ENCODE results near the gene ATP5PO.

The ATP5PO gene, protein sequence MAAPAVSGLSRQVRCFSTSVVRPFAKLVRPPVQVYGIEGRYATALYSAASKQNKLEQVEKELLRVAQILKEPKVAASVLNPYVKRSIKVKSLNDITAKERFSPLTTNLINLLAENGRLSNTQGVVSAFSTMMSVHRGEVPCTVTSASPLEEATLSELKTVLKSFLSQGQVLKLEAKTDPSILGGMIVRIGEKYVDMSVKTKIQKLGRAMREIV

DNA sequence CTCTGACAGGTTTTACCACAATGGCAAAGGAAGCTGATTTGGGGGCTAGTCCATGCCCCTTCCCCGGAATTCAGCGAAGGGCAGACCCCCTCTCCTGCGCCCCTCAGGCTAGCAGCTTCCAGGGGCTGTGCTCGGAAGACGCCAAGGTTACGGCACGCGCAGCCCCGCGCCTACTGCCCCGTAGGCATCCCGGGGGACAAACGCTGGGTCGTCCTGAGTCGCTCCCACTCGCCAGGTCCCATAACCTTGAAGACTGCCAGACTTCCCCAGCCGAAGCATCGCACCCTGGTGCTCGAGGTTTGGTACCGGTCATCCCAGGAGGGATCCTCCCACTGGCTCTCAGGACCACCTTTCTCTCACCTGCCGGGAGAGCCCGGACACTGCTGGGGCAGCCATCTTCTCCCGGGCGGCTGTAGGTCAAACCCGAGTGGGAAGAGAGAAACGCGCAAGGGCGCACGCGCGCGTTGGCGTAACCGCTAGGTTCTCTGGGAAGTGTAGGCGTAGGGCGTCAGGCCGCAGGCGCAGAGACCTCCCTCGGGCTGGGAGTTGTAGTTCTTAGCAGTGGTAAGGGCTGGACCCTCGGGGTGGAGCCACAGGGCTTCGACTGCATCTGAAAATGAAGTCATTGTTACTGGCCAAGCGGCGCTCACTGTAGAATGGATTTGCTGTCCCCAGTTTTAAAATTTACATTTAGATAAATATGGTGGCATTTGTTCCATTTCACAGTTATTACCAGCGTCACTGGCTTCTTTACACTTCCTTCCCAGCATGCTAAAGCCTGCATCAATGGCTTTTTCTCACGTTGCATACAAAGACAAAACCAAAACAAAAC, at the start of gene ATP5PO:
ATP5PO (minus strand) TSS at position 437 of the 832 bp plus-strand sequence; CDS start at position 396, 41 bp downstream.
- DNase-seq: peak; percentile 85

DNA sequence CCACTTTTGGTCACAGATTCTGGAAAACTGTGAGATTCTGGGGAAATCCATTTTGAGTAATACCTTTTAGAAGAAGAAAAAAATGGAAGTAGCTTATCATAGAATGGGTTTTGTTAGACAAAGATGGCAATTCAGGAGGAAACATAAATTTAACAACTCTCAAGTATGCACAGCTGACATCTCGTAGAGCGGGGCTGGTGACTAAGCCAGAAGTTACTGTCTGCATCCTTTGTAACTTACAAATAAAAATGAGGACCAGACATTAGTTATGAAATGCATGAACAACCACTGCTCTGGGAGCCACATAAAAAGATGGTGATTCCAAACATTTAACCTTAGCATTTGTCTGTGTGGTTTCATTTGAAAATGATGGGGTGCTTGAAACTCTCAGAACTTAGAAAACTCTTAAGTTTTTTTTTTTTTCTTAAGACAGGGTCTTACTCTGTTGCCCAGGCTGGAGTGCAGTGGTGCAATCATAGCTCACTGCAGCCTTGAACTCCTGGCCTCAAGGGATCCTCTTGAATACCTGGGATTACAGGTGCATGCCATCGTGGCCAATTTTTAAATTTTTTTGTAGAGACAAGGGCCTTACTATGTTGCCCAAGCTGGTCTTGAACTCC, 49.2 kb upstream of the ATP5PO start:
- DNase-seq: no peak

DNA sequence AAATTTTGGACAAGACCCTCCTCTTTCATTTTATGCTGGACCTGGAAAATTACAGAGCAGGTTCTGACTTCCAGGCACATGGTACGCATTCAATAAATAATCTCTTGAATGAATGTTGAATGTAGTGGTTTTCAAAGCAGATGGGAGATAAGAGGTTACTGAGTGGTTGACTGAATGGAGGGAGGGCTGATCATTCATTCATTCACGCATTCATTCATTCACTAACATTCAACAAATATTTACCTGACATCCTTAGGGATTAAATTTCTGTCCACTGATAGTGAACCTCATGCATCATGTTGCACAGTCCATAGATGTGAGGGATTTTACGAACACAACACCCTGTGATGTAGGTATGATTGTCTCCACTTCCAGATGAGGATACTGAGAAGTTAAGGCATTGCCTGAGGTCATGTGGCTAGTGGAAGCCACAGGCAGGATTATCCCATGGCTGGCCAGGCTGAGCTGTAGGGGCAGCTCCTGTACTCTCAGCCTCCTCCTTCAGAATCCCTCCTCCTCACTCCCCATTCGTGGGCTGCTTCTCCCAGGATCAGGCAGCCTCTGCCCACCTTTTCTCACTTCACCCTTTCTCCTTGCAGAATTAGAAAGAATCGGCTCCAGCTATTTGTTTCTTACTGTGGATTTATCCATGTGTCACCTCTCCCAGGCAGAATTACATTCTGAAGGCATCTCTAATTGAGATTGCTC, 48.4 kb upstream of the ATP5PO start:
- no peak for DNase-seq

DNA sequence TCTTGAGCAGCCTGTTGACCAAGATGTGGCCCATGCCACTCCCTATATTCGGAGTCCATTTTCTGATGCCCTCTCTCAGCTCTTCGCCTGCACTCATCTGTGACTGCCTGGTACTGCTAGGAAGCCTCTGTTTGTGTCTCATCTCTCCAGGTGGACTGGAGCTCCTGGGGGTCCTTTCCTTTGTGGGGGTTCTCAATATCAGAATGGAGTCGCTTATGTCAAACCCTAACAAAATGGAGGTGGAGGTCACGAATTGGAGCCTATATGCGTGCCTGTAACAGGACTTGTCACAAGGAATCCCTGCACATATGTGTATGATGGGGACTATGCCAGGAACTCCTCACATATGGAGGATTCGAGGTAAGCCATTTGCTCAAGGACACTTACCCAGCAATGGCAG, 46.7 kb upstream of the ATP5PO start:
- no peak for DNase-seq

DNA sequence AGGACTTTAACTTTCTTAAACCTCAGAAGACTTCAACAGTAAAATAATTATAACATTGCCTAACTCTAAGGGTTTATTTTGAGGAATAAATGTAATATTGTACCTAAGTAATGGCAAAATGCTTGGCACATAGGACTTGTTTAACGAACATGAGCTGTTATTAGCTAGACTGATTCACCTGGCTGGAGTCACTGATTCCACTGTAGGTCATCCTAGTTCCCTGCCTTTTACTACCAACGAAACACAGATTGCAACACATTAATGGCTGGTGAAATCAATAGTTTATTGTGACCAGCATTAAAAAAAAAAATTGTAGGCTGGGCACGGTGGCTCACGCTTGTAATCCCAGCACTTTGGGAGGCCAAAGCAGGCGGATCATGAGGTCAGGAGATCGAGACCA, 45.5 kb upstream of the ATP5PO start:
- DNase-seq: no peak

DNA sequence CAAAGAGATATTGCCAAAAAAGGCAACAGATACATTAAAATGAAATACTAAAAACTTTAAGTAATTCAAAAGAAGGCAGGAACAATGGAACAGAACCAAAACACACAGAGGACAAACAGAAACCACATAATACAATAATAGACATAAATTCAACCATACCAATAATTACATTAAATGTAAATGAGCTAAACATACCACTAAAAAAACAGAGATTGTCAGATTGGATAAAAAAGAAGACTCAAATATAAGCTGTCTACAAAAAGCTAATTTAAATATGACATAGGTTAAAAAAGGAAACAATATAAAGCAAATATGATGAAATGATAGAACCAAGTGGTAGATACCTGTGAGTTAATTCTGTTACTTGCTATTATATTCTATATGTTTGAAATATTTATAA, 44.1 kb upstream of the ATP5PO start:
- no peak for DNase-seq

DNA sequence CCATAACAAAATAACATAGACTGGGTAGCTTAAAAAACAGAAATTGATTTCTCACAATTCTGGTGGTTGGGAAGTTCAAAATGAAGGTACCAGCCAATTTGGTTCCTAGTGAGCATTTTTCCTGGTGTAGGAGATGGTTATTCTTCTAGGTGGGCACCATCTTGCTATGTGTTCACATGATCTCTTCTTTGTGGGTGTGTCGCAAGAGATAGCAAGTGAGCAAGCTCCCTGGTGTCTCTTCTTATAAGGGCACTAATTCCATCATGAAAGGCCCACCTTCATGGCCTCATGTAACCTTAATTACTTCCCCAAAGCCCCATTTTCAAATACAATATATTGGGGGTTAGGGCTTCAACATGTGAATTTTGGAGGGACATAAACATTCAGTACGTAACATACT, 38.8 kb upstream of the ATP5PO start:
- no peak for DNase-seq

DNA sequence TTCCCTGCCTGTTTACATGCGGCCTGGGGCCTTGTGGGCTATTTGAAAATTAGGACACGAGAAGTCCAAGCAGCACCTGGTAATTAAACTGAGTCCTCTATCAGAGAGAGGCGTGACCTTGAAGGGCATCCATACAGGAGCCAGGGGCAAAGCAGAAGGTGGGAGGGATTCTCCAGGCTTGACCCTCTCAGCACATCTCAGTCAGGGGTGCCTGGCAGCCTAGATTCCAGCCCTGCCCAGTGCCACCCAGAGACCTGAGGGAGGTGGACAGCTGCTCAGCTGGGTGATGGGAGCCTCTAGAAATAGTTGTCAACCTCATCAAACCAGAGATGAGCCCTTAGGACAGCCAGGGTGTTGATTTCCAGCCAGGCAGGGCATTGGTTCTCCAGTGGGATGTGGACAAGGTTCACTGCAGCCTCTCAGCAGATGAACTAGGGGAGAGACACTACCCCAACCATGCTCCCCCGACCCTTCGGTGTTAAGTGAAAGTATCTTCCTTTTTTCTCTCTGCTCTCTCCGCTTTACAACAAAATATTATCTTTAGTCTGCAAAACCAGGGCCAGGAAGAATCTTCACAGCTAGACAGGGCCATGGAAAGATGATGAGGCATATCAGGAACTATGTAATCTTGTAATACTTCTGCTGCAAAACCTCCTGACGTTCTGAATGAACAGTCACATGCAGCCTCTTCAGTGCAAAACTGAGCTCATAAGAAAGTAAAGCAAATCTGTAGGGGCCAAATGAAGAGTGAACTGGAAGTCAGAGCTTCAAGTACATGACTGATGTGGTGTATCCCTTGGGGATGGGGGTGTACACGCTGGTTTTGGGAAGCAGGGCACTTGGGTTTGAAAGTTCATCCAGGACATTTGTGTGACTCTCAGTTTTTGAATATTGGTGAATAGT, 35.9 kb upstream of the ATP5PO start:
- no peak for DNase-seq

DNA sequence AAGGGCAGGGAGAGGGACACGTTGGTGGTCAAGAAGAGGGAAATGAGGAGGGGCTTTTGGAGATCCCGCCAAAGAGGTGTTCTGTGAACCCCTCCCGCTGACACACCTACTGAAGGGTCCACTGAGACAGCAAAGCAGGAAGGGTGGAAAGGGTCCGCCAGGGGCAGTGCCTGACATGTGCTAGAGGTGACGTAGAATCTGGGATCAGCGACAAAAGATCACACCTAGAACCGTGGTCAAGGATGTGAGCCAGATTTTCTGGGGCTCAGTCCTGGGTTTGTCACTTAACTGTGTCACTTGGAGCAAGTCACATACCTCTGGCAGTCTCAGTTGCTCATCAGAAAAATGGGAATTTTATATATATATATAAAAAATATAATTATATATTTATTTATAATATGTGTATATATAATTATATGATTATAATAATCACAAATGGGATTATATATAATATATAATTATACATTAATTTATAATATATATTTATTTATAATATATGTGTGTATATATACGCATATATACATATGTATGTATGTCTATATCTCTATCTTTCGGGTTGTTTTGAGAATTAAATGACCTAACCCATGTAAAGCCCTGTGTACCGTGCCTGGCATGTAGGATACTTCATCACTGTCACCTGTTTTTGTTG, 35.0 kb upstream of the ATP5PO start:
- no peak for DNase-seq

DNA sequence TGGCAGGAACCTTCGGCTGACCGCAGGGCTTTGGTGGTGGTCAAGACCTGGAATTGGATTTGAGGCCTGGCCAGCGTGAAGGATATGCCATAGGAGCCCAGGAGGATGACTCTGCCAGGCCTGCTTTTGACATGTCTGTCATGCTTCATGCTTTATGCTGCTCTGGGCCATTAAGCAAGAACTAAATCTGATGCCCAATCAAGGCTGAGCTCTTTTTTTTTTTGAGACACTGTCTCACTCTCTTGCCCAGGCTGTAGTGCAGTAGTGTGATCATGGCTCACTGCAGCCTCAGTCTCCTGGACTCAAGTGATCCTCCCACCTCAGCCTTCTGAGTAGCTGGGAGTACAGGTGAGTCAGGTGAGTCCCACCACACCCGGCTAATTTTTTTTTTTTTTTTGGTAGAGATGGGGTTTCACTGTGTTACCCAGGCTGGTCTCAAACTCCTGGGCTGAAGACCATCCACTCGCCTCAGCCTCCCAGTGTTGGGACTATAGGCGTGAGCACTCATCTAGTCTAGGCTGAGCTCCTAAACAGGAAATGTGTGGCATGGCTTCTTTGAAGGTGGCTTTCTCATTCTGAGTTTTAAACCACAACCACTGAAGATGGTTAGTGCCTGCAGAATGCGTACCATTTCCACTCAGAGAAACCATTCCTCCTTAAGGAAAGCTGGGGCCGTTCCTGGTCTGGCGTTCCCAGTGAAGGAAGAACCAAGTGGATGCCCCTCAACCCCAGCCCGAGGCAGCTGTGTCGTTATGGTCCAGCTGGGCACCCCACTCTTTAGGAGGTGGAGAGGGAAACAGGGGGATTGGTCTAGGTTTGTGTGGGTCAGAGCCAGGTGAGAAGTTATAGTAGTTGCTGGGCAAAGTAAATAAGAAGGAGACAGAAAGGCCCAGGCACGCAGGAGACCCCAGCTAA, 34.2 kb upstream of the ATP5PO start:
- no peak for DNase-seq

DNA sequence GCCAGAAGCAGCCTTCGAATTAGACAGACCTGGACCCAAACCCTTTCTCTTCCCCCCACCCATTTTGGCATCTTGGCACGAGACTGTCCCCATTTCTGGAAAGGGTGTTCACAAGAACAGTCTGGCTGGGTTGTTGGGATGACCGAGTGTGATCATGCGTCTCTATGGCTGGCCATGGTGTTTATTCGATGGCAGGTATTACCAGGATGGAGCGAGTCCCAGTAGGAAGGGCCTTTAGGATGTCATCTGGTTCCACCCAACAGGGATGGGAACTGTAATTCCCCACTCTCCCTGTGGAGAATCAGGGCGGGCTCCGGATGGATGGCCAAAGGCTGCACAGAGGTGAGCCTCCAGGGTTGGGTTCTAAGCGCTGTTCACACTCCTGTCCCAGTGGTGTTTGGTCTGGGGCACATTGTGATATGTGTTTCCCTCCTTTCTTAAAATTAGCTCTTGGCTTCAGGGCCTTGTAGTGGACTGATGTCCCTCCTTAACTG, 33.4 kb upstream of the ATP5PO start:
- DNase-seq: no peak

DNA sequence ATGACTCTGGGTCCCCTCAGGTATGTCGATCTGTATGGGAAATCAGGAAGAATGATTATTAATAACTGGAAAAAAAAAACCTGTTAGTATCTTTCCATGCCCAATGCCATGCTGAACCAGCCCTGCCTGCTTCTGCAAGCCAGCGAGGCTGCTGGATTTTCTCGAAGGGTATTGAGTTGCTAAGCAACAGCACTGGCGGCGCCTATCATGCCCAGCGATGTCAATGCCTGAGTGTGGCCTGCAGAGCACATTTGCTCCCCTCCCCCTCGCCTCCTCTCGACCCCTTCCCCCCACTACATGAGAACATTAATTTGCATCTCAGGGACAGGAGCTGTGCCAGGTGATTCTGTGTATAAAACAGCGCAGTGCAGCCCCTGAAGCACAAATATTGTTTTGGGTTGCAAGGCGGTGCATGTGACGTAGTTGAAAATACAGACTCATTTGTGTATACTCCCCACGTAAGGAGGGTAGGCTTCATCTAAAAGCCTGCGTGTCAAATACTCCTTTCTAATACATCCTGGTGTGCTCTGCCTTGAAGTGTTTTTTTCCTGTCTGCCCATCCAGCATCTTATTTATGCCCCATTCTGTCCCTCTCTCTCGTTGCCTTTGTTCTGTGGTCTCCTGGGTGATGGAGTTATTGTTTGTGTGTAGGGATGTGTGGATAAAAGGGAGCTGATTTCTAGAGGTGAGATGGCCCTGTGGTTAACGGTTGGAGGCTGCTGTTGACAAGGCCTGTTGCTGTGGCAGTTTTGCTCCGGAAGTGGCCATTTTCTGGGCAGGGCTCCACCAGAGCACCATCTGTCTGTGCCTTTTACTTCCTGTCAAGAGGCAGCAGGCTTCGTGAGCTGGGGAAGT, 32.7 kb upstream of the ATP5PO start:
- no peak for DNase-seq

DNA sequence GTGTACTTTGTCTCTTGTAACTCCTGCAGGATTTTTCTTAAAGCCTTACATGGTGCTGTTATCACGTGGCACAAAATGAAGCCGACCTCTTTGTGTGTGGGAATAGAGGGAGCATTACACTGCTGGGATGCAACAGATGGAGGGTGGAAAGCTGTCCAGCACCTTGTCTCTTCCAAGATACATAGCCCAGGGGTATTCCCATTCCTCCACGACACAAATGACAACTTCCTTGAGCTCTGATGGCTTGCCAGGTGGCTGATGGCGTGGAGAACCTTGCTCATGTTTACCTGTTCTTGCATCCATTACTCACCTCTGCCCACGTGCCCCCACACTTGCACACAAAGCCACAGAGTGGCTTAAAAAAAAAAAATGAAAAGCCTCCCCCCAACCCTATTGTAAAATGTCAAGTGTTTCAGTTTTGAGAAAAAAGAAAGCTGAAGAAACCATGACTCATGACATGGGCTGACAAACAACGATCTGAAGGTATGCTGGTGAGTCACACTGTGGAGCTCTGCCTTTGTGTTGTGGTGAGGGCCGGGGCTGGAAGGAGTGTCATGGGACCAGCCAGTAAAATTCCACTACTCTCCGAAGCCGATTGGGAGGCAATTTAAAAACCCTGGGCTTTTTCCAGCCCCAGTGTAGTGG, 32.0 kb upstream of the ATP5PO start:
- no peak for DNase-seq

DNA sequence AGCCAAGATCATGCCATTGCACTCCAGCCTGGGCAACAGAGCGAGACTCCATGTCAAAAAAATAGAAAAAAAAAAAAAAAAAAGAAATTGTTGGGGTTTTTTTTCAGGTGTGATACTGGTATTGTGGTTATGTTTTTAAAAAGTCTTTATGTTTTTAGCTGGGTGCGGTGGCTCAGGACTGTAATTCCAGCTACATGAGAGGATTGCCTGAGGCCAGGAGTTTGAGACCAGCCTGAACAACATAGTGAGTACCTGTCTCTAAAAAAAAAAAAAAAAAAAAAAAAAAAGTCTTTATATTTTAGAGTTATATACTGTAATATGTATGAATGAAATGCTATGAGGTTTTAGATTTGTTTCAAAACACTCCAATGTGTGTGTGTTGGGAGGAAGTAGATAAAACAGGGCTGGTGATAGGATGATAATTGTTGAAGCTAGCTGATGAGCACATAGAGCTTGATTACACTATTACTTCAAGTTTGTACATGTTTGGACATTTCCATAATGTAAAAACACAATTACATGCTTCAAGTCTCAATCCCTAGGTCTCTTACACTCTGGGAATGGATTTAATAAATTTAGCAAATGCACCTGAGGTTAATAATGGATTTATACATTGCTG, 30.2 kb upstream of the ATP5PO start:
- DNase-seq: no peak

DNA sequence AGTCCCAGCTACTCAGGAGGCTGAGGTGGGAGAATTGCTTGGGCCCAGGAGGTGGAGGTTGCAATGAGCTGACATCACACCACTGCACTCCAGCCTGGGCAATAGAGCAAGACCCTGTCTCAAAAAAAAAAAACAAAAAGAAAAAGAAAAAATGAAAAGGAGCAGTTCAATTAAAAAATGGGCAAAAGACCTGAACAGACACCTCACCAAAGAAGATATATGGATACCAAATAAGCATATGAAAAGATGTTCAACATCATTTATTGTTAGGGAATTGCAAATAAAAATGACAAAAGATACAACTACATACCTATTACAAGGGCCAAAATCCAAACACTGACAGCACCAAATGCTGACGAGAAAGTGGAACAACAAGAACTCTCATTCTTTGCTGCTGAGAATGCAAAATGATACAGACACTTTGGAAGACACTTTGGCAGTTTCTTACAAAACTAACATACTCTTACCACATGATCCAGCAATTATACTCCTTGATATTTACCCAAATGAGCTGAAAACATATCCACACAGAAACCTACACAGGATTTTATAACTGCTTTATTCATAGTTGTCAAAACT, 28.7 kb upstream of the ATP5PO start:
- no peak for DNase-seq

DNA sequence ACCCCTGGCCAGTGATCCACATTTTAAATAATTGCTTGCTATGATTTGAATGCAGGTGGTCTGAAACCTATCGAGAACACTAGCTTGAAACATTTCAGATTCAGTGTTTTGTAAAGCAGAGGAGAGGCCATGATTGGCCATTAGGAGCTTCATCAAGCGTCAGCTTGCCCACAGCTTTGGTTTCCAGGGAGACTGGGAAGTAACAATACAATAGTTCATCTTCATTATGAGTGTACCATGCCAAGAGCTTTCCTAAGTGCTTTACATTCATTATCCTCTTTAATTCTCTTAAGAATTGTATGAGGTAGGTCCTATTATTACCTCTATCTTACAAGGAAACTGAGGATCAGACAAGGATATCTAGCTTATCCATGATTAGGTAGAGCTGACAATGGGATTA, 27.7 kb upstream of the ATP5PO start:
- DNase-seq: no peak

DNA sequence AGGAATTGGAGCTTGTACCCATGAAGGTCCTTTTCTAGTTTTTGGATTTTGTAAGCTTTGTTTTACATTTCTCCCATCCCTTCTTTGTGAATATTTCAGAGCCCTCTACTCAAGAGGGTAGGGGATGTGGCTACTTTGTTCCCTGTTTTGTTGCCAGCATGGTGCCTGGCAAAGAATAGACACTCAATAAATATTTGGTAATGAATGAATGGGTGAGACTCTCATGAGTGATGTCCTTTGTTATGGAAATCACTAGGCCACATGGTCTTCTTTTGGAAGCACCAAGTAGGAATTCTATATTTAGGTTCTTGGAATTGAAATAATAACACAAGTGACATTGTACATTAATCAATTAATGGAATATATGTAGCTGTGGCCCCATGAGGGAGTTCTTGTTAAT, 26.8 kb upstream of the ATP5PO start:
- no peak for DNase-seq

DNA sequence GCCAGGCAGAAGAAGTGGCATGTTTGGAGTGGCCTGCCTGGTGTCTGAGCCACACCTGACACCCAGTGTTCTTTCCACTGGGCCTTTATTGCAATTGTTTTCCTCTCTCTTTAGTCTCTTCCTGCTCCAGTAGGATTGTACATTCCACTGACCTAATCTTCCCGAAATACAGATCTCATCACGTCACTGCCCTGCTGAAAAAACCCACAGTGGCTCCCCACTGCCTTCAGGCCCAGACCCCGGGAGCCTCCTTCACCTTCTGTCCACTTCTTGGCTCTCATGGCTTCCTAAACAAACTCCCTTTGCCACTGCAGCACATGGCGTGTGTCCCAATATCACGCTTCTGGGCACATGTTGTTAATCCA, 25.3 kb upstream of the ATP5PO start:
- no peak for DNase-seq

All from cortex of kidney (tissue), 1 donor.